Neural progenitor cell (in vitro differentiated cells): ENCODE measurements around the gene CELA3B. TPM values are rescaled to one million over a fixed set of nuclear protein-coding genes. Genes with fewer than 3 reads are reported as not detected.

Experiments used
- DNase-seq: peaks from one replicate; pipeline ENCODE4 v3.0.0-alpha.2; 2016; ENCODE audit warnings: low spot score
- H2AFZ ChIP-seq: fragments of 200-600 bp; sonication (generic); replicated peaks from 2 replicates; pipeline ENCODE4 v1.6.1; 2016; ENCODE audit warnings: antibody characterized with exemption
- H3F3A ChIP-seq: fragments of 200-600 bp; sonication (generic); 2 replicates; pipeline ENCODE4 v1.6.1; 2016; ENCODE audit warnings: antibody characterized with exemption, low read depth
- H3K27ac ChIP-seq: fragments of 200-600 bp; sonication (generic); 2 replicates; pipeline ENCODE4 v1.5.1; 2016; ENCODE audit warnings: mild to moderate bottlenecking
- H3K27me3 ChIP-seq: fragments of 200-600 bp; sonication (generic); 2 replicates; pipeline ENCODE4 v1.6.1; 2016; ENCODE audit warnings: mild to moderate bottlenecking, moderate library complexity
- H3K36me3 ChIP-seq: fragments of 200-600 bp; sonication (generic); 2 replicates; pipeline ENCODE4 v1.5.1; 2016
- H3K4me1 ChIP-seq: fragments of 200-600 bp; sonication (generic); 2 replicates; pipeline ENCODE4 v1.6.1; 2016; ENCODE audit warnings: mixed run types
- H3K4me2 ChIP-seq: fragments of 200-600 bp; sonication (generic); 2 replicates; pipeline ENCODE4 v1.6.1; 2016
- H3K4me3 ChIP-seq: fragments of 200-600 bp; sonication (generic); 2 replicates; pipeline ENCODE4 v1.5.1; 2016
- H3K79me2 ChIP-seq: fragments of 200-600 bp; sonication (generic); 2 replicates; pipeline ENCODE4 v1.6.1; 2016; ENCODE audit warnings: low read depth
- H3K9ac ChIP-seq: fragments of 200-600 bp; sonication (generic); 2 replicates; pipeline ENCODE4 v1.6.1; 2016
- H3K9me3 ChIP-seq: fragments of 200-600 bp; sonication (generic); 2 replicates; pipeline ENCODE4 v1.5.1; 2016; ENCODE audit warnings: low read depth
- H4K20me1 ChIP-seq: fragments of 200-600 bp; sonication (generic); 2 replicates; pipeline ENCODE4 v1.6.1; 2016; ENCODE audit warnings: low read depth
- H3K27ac Mint-ChIP-seq: 3 replicates; pipeline ENCODE4 v1.8.0; 2021; ENCODE audit warnings: mixed read lengths
- H3K27me3 Mint-ChIP-seq: 2 replicates; pipeline ENCODE4 v1.8.0; 2022; ENCODE audit warnings: low read depth, mild to moderate bottlenecking, inconsistent platforms, moderate library complexity, mixed read lengths; ENCODE audit not compliant: insufficient read depth
- H3K36me3 Mint-ChIP-seq: 3 replicates; pipeline ENCODE4 v1.8.0; 2021; ENCODE audit warnings: mixed read lengths
- H3K4me1 Mint-ChIP-seq: 3 replicates; pipeline ENCODE4 v1.8.0; 2021; ENCODE audit warnings: mixed read lengths
- H3K4me3 Mint-ChIP-seq: 3 replicates; pipeline ENCODE4 v1.8.0; 2021; ENCODE audit warnings: mild to moderate bottlenecking, moderate library complexity, mixed read lengths
- H3K9me3 Mint-ChIP-seq: 3 replicates; pipeline ENCODE4 v1.8.0; 2020; ENCODE audit warnings: mixed read lengths
- EZH2 ChIP-seq: fragments of 200-600 bp; sonication (generic); IDR thresholded peaks from 2 replicates; pipeline ENCODE4 v1.6.1; 2017; ENCODE audit warnings: antibody characterized with exemption, mild to moderate bottlenecking, moderate library complexity
- EZH2phosphoT487 ChIP-seq: fragments of 200-600 bp; sonication (generic); IDR thresholded peaks from 2 replicates; pipeline ENCODE4 v1.6.1; 2017; ENCODE audit warnings: antibody characterized with exemption
- total RNA-seq: library from RNA; depleted of rRNA; stranded (reverse); fragments of >200 nt; gene quantifications from 2 replicates; pipeline ENCODE4 v1.2.3, GENCODE V29; 2015; ENCODE audit warnings: low replicate concordance
- TF ChIP-seq, protein P1 (sequence below): fragments of 200-600 bp; sonication (generic); IDR thresholded peaks from 2 replicates; pipeline ENCODE4 v1.5.1; 2017; ENCODE audit warnings: antibody characterized with exemption, mild to moderate bottlenecking

Gene CELA3B
- total RNA-seq, 1 donor from 2014 or later: not detected

DNA sequence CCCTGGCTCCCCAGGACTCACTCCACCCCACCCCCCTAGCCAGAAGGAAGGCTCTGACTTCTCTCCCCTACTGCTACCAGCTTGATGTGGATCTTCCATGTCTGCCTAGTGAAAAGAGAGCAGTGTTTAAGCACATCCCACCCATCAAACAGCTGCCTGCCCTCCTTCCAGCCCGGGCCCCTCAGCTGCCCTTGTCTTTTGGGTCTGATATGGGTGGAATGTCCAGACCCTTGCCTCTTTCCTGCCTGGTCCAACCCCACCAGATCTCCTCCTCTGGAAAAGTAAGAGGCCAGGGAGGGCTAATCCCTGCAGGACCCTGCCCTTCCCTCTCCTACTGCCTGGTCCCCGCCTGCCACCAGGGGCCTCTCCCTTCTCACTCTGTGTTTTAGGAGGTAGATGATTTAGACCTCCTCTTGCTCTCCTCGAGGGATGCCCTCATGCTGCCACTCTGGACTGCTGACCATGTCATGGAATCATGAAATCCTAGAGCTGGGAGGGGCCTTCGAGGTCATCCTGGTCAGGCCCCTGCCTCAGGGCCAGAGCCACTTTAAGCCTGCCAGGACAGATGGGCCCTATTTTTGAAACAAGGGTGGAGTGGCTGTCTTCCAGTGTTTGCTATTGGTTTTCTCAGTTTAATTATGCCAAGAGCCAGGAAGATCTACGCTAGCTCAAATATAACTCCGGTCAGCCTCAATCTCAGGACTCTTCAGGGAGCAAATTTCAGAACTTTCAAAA lies 23.9 kb upstream of the CELA3B start:
- Histone ChIP-seq H3K9me3 (no peaks in the 10 kb centered on the region), H3K36me3 (no peaks in the 10 kb centered on the region), H3K27ac (no peak overlapping the region), H3K79me2 (no peaks in the 10 kb centered on the region), H3K4me1 (peaks cover 19% of the 10 kb centered on the region), H4K20me1 (no peaks in the 10 kb centered on the region), H3K9ac (no peak overlapping the region), H3F3A (no peaks in the 10 kb centered on the region), H3K4me3 (no peak overlapping the region), H2AFZ (no peak overlapping the region), H3K4me2 (no peak overlapping the region), H3K27me3 (no peaks in the 10 kb centered on the region)
- Mint-ChIP-seq H3K9me3 (no peaks in the 10 kb centered on the region), H3K36me3 (no peaks in the 10 kb centered on the region), H3K4me3 (no peak overlapping the region), H3K27ac (peak overlapping the region; percentile 6), H3K27me3 (peaks cover 4% of the 10 kb centered on the region), H3K4me1 (peaks cover 26% of the 10 kb centered on the region)
- peak; percentile 39 for DNase-seq
- TF ChIP-seq EZH2phosphoT487 (no peak), EZH2 (no peak)
- TF ChIP-seq, protein P1, sequence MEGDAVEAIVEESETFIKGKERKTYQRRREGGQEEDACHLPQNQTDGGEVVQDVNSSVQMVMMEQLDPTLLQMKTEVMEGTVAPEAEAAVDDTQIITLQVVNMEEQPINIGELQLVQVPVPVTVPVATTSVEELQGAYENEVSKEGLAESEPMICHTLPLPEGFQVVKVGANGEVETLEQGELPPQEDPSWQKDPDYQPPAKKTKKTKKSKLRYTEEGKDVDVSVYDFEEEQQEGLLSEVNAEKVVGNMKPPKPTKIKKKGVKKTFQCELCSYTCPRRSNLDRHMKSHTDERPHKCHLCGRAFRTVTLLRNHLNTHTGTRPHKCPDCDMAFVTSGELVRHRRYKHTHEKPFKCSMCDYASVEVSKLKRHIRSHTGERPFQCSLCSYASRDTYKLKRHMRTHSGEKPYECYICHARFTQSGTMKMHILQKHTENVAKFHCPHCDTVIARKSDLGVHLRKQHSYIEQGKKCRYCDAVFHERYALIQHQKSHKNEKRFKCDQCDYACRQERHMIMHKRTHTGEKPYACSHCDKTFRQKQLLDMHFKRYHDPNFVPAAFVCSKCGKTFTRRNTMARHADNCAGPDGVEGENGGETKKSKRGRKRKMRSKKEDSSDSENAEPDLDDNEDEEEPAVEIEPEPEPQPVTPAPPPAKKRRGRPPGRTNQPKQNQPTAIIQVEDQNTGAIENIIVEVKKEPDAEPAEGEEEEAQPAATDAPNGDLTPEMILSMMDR: peak; percentile 35

DNA sequence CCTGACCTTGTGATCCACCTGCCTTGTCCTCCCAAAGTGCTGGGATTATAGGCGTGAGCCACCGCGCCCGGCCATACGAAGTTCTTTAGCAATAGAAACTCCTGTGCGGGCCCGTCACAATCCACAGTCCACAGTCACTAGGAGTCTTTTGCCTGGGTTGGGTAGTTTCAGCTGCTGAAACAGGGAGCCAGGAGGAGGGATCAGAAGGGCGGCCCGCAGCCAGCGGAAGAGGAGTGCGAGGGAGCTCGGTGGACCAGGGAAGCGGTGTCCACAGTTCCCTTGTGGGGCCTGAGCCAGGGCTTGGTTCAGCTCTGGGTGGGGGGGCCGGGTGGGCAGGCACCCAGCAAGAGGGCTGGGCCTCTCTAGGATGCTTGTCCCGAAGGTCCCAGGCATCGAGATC lies 21.8 kb upstream of the CELA3B start:
- Mint-ChIP-seq H3K4me3 (no peak overlapping the region), H3K9me3 (no peaks in the 10 kb centered on the region)

DNA sequence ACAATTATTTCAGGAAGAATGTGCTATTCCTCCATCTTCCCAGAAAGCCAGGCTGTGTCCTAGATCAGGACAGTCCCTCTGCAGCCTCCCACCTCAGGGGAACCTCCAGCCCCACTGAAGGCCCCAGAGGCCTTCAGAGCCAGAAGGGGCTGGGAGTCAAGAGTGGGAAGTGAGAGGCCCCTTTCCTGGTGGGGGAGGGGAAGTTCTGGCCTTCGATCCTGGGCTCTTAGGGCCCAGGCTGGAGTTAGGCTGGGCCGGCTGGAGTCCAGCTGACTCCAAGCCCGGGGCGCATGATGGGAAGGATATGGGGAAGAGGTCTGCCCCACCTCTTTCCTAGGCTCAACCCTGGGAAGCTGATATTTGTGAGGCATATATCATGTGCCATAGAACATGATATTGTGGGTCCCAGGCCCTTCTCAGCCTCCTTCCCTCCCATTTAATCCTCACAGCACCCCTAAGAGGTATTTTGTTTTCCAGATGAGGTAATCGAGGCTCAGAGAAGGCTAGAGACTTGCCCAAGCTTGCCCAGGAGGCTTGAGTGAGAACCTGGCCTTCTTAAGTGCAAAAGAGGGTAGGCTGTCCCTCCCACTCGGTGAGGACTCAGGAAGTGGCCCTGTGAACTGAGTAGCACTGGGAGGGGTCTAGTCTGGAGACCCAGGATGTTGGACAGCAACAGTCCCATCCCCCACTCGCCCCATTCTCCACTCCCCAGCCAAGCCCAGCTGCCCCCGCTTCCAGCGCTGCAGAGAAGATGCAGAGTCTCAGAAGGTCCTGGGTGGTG lies 21.1 kb upstream of the CELA3B start:
- H3K79me2 ChIP-seq: no peaks in the 10 kb centered on the region
- no peaks in the 10 kb centered on the region for H3K36me3 ChIP-seq
- DNase-seq: no peak
- no peak overlapping the region for H3K27ac Mint-ChIP-seq
- no peaks in the 10 kb centered on the region for H3K9me3 Mint-ChIP-seq
- no peak overlapping the region for H3K4me2 ChIP-seq
- peak overlapping the region; percentile 88 for H2AFZ ChIP-seq
- H3K9me3 ChIP-seq: no peaks in the 10 kb centered on the region
- peaks cover under 1% of the 10 kb centered on the region for H3K27me3 Mint-ChIP-seq
- H3K4me3 ChIP-seq: no peak overlapping the region
- H3K27me3 ChIP-seq: no peaks in the 10 kb centered on the region
- no peak overlapping the region for H3K4me3 Mint-ChIP-seq
- H3K4me1 ChIP-seq: peaks cover 19% of the 10 kb centered on the region
- H3K4me1 Mint-ChIP-seq: peaks cover 32% of the 10 kb centered on the region
- H4K20me1 ChIP-seq: no peaks in the 10 kb centered on the region
- H3K36me3 Mint-ChIP-seq: no peaks in the 10 kb centered on the region
- no peak overlapping the region for H3K9ac ChIP-seq
- H3F3A ChIP-seq: no peaks in the 10 kb centered on the region
- H3K27ac ChIP-seq: no peak overlapping the region
- TF ChIP-seq EZH2: no peak
- no peak for TF ChIP-seq EZH2phosphoT487
- TF ChIP-seq, protein P1: no peak

More for the DNA sequence above, 21.8 kb upstream of the CELA3B start:
- no peak overlapping the region for H3K4me2 ChIP-seq
- no peaks in the 10 kb centered on the region for H3K79me2 ChIP-seq
- peaks cover 32% of the 10 kb centered on the region for H3K4me1 Mint-ChIP-seq
- H3K27me3 Mint-ChIP-seq: peaks cover 4% of the 10 kb centered on the region
- H3F3A ChIP-seq: no peaks in the 10 kb centered on the region
- H3K27me3 ChIP-seq: no peaks in the 10 kb centered on the region
- no peaks in the 10 kb centered on the region for H4K20me1 ChIP-seq
- peaks cover 19% of the 10 kb centered on the region for H3K4me1 ChIP-seq
- no peak for DNase-seq
- no peak overlapping the region for H3K4me3 ChIP-seq
- no peak overlapping the region for H3K27ac ChIP-seq
- H3K36me3 Mint-ChIP-seq: no peaks in the 10 kb centered on the region
- no peak overlapping the region for H3K27ac Mint-ChIP-seq
- H3K9me3 ChIP-seq: no peaks in the 10 kb centered on the region
- peak overlapping the region; percentile 88 for H2AFZ ChIP-seq
- H3K36me3 ChIP-seq: no peaks in the 10 kb centered on the region
- no peak overlapping the region for H3K9ac ChIP-seq
- no peak for TF ChIP-seq EZH2phosphoT487
- TF ChIP-seq, protein P1: no peak
- no peak for TF ChIP-seq EZH2
